Glomerular visceral epithelial cell (primary cell): ENCODE data around the gene M1AP.

Source experiments
- DNase-seq: peaks from one replicate; pipeline ENCODE4 v3.0.0-alpha.2; 2016; ENCODE audit errors: extremely low spot score

M1AP gene

DNA sequence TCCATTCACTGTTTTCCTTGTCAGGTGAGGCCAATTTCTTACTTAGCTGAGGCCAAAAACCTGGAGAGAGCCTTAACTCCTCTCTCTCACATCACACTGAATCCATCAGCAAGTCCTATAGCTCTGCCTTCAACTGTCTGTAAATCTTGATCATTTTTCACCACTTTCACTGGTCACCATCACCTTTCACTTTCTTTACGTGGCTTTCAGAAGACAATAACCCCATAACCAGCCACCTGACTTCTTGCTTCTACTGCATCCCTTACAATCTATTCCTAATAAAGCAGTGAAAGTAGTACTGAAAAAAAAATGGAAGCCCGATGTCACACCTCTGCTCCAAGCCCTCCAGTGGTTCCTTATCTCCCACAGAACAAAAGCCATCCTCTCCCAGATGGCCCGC lies 102.1 kb downstream of the M1AP start:
- no peak for DNase-seq

DNA sequence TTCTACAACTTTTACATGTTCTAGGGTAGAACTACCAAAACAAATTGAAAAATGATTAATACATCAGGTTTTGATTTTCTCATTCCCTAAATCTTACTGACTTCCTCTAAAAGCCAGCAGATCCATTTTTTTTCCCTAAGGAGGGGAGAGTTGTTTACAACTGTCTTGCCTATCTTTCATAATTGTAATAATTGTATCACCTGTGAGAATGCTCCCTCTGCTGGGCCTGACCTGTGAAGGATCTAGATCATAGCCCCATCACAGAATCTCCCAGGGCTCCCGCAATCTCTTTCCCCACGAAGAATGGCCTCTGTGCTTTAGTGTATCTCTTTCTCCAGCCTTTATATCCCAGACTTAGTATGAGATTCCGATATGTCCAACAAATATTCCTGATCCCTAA lies 103.5 kb downstream of the M1AP start:
- no peak for DNase-seq

DNA sequence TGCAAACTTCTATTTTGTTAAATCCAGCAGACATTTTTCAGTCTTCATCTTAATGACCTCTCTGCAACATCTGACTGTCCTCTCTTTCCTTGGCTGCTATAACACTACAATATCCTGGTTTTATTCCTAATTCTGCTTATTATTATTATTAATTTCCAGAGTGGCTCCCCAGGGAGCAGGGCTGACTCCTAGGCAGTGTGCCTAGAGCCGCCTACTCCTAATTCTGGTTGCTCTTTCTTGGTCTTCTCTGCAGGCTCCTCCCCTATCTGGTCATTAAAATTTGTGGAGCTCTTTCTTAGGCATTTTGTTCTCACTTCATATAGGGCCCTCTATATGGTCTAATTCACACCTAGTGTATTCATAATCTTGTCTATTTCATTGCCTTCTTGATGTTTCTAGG lies 105.2 kb downstream of the M1AP start:
- DNase-seq = no peak

DNA sequence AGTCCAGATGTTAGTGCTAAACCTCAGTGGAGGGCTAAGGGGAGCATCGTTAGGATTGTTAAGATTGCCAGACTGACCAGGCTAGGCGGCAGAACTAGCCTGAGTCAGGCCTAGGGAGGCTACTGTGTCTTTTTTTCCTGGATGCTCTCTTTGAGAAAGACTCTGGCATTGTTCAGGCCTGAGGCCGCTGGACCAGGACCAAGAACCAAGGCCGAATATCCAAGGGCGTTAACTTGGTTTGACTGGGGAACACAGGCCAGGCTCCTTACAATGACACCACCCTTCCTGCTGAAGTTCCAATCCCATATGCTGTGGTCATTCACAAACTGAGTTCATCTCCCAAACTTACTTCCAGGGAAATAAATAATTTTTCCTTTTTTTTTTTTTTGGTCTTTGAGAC lies 107.8 kb downstream of the M1AP start:
- no peak for DNase-seq

DNA sequence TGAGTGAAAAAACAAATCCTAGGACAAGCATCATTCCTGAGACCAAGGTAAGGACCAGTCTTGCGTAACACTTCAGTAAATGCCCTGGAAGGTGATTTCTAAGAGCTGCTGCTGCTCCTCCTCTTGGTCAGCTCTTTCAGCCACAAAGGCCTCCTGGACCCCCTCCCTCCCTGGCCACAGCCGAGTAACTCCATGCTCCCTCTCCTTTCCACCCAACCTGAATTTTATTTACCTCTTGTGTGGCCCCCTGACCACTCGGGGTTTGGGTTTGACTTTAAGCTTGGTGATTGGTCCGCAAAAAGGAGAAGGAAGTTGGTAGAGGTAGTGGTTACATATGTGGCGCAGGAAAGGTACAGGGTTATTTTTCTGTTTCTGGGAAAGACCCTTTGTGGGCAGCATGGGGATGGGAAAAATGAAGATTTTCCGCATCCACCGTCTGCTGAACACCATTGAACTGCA lies 109.2 kb downstream of the M1AP start:
- no peak for DNase-seq

DNA sequence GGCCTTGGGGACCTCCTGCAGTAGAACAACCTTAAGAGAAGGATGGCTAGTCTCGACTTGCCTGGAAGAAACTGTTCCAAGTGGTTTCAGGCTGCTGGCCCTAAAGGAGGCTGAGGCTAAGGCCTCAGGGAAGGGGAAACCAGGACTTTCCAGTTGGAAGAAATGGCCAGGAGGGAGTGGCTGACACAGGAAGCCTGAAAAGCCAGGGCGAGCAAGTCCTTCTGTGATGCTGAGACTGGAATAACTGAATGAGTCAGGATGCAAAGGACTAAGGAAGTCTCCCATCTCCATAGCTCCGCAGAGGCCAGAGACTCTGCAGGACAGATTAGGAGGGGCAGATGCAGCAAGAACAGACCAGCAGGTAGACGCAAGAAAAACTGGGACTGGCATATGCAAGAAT lies 111.0 kb downstream of the M1AP start:
- DNase-seq = no peak

DNA sequence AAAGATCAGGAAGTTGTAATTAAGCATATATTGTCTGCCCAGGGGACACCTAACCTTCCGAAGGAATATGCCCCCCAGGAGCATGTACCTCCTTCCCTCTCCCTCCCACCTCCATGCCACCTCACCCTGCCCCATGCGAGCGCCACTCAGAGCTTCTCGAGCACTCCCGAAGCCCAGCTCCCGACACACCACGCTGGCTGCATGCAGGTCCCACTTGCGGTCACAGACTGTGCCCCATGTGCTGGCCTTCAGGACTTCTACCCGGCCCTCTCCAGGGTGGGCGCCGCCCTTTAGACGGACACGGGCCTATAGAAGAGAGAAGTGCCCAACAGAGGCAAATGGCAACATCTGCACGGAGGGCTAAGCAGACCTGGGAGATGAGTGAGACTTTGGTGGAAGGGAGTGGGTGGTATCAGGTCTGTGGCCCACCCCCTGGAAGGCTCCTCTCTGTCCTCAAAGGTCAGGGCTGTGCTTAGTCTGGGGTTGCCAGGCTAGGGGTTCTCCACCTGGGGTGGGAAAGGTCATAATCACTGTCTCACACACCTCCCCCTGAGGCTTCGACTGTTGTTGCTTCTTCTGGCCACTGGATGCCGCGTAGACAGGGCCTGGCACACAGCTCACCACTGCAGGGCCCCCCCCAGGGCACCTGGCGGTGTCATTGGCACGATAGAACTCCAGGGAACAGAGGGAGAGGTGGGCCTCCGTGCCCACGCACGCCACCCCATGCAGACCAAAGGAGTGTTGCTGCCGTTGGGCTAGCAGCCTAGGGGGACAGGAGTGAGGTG lies 111.8 kb downstream of the M1AP start:
- DNase-seq = no peak

DNA sequence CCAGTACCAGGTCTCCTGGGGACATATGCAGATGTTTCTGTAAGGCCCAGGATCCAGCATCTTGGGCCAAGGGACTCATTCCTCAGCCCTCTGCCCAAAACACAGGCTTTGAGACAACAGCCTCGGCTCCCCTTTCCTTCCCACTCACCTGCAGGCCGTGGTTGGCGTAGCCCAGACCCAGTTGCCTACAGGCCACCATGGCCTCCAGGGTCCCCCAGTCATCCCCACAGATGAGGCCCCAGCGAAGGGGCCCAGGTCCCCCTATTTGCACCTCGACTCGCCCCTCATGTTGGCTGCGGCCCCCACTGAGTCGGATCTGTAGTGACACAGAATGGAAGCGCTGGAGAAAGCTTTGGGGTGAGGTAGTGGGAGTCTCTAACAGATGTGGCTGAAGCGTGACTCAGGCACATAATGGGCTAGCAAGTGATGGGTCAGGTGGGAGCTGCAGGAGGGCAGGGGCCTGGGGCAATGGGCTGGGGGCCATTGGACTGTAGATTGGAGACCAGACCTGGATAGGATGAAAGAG lies 112.6 kb downstream of the M1AP start:
- no peak for DNase-seq

DNA sequence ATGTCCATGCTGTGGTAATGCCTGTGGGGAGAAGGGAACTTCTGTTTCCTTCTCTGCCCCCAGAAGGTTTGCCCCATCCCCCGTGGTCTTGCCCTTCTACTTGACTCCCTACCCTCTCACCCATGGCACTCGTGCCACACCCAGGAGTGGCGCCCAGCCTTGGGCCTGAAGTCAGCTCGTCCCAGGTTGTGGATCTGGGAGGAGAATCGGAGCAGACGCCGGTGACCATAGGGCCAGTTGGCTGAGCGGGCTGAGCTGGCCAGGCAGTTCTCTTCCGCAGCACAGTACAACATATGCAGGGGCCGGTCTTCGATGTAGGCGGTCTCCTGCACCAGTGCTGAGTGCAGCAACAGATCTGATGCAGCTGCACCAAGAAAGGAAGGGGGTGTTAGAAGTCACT lies 113.7 kb downstream of the M1AP start:
- DNase-seq = no peak

DNA sequence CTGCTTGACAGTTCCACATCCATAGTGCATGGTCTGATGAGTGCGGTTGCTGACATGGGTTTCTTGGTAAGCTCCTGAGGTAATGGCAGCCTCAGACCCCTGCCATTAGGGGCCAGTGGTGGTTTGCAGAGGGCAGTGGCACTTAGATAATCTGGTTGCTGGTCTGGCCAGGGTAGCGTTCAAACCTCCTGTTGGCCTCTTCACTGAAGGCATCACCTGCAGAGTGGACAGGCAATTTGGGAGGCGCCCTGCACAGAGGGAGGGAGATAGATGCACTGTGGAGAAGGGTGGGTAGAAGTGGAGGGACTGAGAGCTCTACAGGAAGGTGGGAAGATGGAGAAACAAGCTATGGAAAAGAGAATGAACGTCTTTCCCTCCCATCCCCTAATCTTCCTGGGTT lies 114.7 kb downstream of the M1AP start:
- DNase-seq = no peak

DNA sequence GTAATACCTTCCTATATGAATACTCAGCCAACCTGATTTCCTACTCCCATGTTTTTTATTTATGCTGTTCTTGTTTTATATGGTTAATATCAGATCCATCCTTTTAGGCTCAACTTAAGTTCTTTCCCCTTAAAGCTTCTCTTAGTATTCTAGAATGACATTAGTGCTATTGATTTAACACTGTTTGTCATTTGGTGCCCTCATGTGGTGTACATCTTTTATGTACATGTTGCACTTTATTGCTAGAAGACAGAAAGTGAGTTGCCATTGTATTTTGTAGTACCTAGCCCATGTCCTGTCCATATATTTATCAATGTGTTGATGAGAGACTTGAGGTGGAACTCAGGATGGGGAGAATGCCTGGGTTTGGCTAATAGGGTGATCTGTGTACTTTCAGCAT lies 115.9 kb downstream of the M1AP start:
- no peak for DNase-seq

DNA sequence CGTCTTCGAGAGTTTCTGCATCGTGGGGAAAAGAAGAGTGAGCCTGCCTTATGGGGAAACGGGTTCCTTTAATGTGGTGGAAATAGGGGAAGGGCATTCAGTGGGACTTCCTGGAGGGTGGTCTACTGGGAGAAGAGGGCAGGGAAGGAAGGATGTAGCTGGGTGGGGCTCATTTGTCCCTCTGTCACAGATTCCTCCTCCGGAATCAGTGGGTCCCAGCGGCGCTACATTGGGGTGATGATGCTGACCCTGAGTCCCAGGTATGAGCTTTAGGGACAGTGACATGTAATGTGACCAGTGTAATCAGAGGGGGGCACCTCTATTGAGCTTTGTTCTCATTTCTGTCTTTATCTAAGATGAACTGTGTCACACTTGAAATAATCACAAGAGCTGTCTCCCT lies 116.5 kb downstream of the M1AP start:
- DNase-seq = no peak

DNA sequence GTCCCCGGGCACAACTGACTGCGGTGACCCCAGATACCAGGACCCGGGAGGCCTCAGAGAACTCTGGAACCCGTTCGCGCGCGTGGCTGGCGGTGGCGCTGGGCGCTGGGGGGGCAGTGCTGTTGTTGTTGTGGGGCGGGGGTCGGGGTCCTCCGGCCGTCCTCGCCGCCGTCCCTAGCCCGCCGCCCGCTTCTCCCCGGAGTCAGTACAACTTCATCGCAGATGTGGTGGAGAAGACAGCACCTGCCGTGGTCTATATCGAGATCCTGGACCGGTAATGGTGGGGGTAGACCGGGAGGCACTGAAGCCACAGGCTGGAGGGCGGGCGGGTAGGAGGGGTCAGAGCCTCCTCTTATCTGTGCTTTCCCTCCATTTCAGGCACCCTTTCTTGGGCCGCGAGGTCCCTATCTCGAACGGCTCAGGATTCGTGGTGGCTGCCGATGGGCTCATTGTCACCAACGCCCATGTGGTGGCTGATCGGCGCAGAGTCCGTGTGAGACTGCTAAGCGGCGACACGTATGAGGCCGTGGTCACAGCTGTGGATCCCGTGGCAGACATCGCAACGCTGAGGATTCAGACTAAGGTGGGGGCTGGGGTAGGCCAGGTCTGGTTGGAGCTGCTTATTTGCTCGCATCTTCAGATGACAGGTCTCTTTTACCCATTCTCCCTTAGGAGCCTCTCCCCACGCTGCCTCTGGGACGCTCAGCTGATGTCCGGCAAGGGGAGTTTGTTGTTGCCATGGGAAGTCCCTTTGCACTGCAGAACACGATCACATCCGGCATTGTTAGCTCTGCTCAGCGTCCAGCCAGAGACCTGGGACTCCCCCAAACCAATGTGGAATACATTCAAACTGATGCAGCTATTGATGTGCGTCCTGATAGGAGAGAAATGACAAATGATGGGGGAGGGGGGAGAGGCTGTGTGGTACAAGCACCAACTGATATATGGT lies 117.6 kb downstream of the M1AP start:
- peak; percentile 31 for DNase-seq

DNA sequence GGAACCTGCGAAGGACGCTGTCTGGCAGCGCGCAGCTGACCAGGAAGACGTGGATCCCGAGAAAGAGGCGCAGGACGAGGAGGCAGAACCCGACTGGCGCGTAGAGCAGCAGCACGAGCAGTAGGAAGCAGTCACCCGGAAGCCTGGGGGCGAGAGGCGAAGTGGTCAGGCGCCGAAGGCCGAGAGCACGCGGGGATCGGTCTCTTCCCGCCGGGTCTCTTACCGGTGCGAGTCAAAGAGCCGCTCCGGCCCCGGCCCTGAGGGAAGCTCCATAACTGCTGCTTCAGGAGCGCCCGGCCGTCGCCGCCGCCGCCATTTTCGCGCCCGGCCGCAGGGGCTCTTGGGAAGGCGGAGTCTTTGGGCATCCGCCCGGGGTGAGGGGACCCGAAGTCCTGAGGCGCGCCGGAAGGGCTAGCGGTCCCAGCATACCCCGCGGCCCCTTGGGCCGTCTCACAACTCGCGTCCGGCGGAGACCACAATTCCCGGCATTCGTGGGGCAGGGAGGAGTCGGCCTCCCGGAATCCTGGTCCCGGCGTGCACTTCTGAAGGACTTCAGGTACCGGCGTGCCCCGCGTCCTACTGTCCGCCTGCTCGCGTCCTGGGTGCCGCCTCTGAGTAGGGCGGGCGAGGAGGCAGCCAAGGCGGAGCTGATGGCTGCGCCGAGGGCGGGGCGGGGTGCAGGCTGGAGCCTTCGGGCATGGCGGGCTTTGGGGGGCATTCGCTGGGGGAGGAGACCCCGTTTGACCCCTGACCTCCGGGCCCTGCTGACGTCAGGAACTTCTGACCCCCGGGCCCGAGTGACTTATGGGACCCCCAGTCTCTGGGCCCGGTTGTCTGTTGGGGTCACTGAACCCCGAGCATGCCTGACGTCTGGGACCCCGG lies 118.5 kb downstream of the M1AP start, which contains the start of the genes AUP1 and HTRA2:
Gene AUP1 (minus strand): TSS at position 350 of the 882 bp plus-strand sequence. CDS start 77 bp downstream, at position 273.
Gene HTRA2 (plus strand): TSS at position 577 of the 882 bp plus-strand sequence. CDS start 74 bp downstream, at position 651.
- DNase-seq = peak; percentile 98

DNA sequence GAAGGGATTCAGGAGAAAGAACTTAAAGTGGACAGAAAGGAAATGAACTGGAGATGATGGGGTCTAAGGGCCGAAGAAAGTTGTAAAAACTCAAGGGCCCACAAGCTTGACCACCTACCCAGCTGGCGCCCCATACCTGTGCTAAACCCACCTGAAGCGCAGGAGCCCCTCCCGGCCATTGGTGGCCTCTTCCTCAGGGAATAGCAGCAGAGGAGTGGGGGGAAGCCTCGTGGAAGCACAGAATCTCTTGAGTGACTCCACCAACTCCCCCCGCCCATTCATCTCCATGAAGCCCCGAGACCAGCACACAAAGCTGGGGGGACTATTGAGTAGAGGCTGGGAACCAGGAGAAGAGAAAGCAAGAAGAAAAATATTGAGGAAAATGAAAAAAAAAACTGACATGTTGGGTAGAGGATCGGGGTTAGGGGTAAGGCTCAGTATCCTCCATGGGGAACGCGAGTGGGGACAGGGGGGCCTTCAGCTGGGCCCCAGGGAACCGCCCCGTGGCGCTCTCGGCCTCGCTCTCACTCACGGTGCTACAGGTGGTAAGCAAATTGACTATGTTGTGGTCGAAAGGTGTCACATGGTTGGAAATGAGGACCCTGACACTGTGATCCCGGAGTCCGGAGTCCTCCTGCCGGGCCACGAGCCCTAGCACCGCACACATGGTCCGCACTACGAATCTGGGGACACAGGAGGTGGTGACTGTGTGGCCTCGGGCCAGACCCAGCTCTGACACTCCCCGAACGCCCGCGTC lies 119.4 kb downstream of the M1AP start:
- DNase-seq = no peak

DNA sequence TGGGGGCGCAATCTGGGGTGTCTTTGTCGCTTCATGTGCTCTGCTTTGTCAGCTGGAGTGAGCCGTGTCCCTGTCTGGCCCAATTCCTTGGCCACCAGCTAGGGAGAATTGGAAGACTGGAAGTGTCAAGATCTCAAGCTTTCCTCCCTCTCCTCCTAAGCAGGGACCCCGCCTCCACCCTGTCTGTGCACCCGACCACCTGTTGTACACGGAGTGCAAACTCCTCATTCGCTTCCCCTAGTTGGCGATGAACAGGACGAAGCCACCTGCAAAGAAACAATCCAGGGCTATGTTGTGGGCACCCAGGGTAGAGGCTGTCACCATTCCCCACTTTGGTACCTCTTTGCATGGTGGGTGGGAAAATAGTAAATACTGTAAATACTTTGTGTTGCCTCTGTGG lies 120.4 kb downstream of the M1AP start:
- no peak for DNase-seq

DNA sequence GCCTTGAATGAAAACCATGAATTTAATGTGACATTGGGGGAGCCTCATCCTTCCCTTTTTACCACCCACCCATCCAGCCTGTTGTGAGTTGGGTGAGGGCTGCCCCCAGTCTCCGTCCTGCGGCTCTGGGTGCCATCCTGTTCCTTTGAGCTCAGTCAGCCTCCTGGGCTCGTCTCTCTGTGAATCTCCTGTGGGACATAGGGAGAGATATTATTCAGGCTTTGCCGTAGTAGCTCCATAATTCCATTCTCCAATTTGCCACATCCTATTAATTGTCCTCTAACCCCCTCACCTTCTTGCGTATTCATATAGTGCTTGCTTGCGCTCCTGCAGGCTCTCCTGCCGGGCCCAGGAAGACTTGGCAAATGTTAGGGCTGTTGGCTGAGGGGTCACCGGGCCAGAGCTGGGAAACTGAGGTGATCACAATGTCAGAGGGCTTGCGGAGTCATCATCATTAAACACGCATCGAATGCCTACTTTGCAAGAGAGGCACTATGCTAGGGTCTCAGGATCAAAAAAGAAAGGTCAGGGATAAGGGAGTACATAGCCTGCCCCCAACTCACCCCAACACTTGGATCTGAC lies 121.4 kb downstream of the M1AP start:
- no peak for DNase-seq

DNA sequence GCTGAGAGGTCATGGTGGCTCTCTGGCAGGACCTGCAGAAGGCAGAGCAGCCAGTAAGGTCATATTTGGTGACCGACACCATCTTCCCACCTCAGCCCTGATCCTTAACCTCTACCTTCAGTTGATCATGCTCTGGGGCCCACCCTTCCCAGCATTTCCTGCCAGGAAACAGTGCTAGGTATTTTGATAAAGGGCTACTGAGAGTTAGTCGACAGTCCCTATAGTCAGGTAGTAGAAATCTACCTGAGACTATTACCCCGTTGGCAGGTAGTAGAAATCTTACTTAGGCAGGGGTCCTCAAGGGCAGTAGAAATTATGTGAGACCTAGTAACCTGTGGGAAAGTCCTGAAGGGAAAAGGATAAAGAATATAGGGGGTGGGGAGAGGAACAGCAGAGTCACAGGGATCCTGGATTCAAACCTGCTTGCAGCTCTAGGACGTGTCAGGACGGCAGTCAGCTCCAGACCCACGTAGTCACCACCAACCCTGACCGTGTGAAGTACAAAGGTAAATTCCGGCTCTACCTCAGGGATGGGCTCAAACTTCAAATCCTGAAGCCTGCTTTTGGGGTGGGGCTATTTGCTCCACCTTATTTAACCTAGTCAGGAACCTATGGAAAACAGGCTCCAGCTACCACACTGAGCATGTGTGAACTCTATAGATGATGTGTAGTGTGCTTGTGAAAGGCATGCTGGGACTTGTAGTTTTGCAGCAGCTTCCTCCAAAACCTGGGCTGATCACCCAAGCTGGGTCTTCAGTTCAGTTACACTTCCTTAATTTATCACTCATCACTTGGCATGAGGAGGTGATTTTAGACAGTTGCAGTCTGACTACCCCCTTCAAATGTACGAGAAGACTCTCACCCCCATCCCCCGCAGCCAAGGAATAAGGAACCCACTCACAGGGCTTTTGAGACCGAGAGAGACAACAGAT lies 122.1 kb downstream of the M1AP start, which contains the start of gene DQX1:
Gene DQX1 (minus strand): TSS at position 515 of the 932 bp plus-strand sequence. CDS start 502 bp downstream, at position 13.
- no peak for DNase-seq
